HG03095 (cell line): ENCODE data around the gene SEPTIN8.

Experiments
- ATAC-seq: cut with Tn5 transposase; IDR thresholded peaks from one replicate; pipeline ENCODE4 v1.9.1; 2021; ENCODE audit warnings: moderate library complexity; ENCODE audit not compliant: unreplicated experiment

The SEPTIN8 gene

GRCh38 chr5:132777209-132778069 is at the start of gene SEPTIN8:
Gene SEPTIN8 (minus strand): TSS chr5:132777239. CDS start chr5:132777137, 102 bp downstream.
- peak; percentile 49 for ATAC-seq

DNA sequence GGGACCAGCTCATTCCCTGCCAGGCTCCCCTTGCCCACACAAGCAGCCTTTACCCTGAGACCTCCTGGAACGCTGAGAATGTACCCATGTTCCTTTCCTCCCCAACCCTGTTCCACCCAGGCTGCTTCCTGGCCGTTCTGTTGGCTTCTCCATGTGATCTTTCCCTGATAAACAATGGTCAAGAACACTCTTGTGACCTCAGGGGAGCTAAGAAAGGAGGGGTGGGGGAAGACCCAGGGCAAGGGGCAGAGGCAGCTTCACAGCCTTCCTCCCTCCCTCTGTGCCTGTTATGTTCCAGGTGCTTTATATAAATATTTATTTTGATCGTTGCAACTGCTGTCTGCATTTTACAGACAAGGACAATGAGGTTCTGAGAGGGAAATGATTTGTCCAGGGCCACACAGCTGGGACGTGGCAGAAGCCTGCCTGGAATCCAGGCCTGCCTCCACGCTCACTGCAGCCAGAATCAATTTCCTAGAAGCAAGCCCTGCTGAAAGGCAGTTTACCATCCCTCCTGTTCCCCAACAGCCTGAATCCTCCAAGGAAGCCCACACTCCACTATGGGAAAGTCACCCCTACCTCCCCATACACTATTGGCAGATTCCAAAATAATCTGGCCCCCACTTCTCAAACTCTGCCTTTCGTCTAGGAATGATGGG is 49.5 kb upstream of the SEPTIN8 start:
- ATAC-seq = no peak

DNA sequence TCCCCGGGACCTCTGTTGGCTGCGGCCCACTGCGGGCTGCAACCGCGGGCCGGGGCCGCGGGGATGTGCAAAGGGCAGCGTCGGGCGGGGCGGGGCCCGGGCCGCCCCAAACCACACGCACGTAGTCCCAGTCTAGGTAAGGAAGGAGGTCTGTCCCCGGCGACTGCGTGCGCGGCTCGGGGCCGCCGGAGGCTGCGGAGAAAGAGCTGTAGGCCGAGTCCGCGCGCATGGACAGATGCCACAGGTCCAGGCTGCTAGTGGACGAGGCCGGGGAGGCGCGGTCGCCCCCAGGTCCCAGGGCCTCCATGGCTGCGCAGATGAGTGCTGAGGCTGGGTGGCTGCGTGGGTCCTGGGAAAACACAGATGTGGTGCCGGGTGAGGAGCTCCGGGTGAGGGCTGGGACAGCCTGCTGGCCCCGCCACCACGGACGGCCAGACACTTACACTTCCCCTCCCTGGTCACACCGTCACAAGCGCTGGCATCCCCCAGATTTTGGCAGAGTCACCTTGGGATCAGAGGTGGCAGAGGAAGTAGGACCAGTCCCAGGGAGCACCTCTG is 48.9 kb upstream of the SEPTIN8 start:
- no peak for ATAC-seq

- ATAC-seq = no peak
These were observed 48.2 kb upstream of the SEPTIN8 start for GRCh38 chr5:132825033-132825833.

DNA sequence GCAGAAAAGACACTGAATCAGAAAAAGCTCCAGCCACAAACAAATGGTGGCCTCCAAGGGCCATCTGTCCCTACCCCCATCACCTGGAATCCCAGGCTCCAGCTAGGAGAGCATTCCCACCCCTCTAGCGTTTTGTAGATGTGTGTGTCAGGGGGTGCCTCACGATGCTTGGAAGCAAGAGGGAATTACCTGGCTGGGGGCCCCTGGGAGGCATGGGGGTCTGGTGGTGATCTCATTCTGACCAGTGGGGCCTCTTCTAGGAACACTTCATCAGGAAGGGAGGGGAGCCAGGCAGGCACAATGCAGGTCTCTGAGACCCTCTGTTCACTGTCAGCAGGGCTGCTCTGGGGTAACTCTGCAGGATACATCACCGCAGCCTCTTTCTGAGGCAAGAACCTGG is 47.4 kb upstream of the SEPTIN8 start:
- no peak for ATAC-seq

DNA sequence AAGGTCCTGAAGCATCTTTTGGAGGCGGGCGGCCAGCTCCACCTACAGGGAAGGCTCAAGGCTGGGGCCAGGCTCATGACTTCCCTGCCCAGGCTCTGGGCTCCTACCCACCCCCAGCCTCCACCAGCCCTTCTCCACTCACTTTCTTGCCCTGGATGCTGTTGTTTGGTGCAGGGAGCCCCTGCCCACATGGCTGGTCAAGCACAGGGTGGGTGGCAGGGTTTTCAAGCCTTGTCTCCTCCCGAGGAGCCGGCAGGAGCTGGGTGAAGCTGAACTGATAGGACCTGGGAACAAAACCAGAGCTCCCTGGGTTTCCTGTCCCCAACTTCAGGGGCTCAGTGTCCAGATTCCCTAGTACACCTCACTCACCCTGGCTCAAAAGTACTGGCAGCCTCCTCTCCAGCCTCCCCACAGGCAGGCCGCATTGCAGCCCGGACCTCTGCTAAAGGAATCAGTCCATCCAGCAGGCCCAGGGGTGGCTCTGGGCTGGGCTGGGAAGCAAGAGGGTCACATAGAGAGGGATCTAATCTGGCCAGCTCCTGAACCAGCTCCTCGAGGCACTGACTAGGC is 46.5 kb upstream of the SEPTIN8 start:
- no peak for ATAC-seq

- no peak for ATAC-seq
These were observed 45.8 kb upstream of the SEPTIN8 start for GRCh38 chr5:132822650-132823480.

DNA sequence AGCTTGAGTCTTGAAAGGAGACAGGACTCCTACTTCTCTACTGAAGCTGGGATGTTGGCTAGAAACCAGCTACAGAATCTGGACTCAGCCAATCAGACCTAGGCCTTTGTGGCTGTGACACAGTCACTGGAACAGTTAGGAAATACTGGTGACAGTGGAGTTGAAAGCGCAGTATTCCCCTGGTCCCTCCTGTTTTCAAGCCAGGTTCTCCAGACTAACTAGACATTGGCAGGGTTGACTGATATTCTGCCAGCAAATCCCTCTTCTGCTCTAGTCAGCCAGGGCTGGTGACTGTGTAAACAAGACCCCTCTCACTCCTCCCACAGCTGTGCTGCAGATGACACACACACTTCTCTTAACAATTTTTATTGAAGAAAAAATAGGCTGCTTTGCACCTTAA is 44.8 kb upstream of the SEPTIN8 start:
- no peak for ATAC-seq

- no peak for ATAC-seq
These were observed 44.3 kb upstream of the SEPTIN8 start for GRCh38 chr5:132821350-132821749.

DNA sequence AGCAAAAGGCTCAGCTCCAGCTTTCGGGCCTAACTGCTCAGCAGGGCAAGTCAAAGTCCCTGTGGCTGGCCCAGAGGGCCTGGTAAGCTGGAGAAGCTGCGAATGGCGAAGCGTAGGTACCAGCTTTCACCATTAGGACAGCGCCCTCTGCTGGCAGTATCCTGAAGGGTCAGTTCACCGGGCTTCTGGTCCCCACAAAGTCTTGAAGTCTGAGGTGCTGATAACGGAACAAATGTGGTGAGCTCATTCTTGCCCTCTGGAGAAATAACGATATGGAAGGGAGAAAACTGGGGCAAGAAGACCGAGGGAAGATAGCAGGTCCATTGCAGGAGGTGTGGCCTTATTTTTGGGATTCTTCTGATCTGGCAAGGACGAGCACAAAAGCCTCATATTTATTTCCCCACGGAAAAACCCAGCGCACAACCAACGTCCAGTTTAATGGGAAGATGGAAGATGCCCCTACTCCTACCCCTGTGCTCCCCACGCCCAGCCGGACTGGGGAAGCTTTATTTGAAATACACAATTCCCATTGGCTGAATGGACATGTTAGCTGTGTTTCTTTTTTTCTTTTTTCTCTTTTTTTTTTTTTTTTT is 43.2 kb upstream of the SEPTIN8 start:
- no peak for ATAC-seq

GRCh38 chr5:132819468-132819867 is 42.4 kb upstream of the SEPTIN8 start:
- ATAC-seq = no peak

GRCh38 chr5:132817011-132817410 is 40.0 kb upstream of the SEPTIN8 start:
- ATAC-seq = no peak

DNA sequence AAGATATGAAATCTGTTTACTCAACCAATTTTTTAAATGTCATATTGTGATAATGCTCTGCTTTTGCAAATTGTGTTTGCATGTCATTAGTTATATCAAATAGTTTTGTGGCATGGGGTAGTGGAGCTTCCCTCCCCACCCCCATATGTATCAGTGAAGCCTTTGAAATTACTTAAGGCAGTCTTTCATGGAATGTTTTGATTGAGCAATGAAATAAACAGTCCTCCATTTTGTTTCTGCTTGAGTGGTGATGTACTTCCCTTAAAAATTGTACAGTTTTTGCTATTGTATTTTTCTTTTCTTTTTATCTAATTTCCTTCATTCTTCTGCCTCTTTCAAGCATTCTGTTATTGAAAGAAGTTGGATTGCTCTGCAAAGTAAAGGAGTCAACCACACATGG is 39.5 kb upstream of the SEPTIN8 start:
- ATAC-seq = no peak

DNA sequence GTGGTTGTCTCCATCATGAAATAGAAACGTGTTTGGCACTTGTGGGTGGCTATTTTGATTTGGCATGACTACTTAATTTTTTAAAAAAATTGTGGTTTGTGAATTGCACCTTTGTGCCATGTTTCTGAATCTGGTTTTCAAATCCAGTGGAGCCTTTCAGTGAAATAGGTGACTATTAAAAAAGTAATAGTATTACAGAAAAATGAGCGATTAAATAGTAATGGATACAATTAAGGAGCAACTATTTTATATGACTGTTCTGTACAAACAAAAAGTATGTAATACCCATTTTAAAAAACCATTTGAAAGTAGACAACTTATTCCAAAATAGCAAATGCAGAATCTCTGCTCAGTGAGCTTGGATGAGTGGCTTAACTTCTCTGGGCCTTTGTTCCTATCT is 39.0 kb upstream of the SEPTIN8 start:
- no peak for ATAC-seq

GRCh38 chr5:132815454-132815853 is 38.4 kb upstream of the SEPTIN8 start:
- no peak for ATAC-seq

- no peak for ATAC-seq
These were observed 37.7 kb upstream of the SEPTIN8 start for GRCh38 chr5:132814503-132815294.

GRCh38 chr5:132813599-132814502 is 36.8 kb upstream of the SEPTIN8 start:
- ATAC-seq = no peak
